ENCODE data around the gene CLEC19A. TPM values are rescaled to one million over a fixed set of nuclear protein-coding genes. Genes with fewer than 3 reads are reported as not detected.

CLEC19A gene
- total and polyA plus RNA-seq, 2 donors (not counting 3 experiments of a cell fraction or from before 2014, with no cell fraction given), result not detected

DNA sequence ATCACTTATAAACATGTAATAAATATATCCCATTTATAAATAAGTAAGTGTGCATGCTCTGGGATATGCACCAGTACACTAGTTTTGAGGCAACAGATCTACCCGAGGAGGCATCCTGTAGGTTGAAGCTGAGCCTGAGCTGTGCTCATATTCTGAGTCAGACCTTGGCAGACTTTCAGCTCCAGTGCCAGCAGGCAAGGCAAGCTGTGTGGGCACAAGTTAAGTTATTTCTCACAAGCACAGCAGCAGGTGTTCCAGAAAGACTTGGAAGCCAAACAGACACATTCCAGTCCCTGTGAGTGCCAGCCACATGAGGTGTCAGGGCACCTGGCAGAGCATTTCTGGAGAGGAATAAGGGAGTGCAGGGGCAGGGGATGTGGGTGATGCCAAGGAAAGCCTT is 1.3 kb upstream of the CLEC19A start:
- CTCF ChIA-PET, result no interaction called here
- BruUV-seq (replicated peaks), result no TSS peak
- dilution Hi-C loops (cut with MboI; ENCODE audit: extremely low pct_ligation_motif_present, low sequenced_read_pairs), result no loop called here

DNA sequence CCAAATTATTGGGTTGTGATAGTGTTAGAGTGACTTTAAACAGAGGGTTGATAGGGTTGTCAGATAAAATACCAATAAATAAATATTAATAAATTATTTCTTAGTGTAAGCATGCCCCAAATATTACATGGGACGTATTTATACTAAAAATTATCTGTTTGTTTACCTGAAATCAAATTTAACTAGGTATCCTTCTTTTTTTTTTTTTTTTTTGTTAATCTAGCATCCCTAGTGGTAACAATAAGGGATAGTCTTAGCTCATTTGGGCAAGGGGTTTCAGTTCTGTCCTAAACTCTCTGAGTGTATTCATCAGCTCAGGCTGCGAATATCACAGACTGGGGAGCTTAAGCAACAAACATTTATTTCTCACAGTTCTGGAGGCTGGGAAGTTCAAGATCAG is 1.3 kb downstream of the CLEC19A start:
- TF ChIP-seq MYC (IDR thresholded peaks at IDR 0.05; ENCODE audit: low read depth, low read length), result no peak
- TF ChIP-seq, protein P1, sequence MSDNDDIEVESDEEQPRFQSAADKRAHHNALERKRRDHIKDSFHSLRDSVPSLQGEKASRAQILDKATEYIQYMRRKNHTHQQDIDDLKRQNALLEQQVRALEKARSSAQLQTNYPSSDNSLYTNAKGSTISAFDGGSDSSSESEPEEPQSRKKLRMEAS (IDR thresholded peaks at IDR 0.05; ENCODE audit: insufficient read depth, insufficient read length), result no peak
- ChIA-PET POLR2A (no interaction called here), CTCF (no interaction called here)
- Histone ChIP-seq H3K4me3 (replicated peaks in 1 of 3; ENCODE audit: insufficient read depth in 1 of 3, low read depth in 1 of 3, low read length in 3 of 3) (no peak overlapping the region), H2AFZ (ENCODE audit: low read depth, low read length) (no peak overlapping the region), H4K20me1 (replicated peaks; ENCODE audit: control insufficient read depth, extremely low read depth, insufficient read depth, low read length) (no peaks in the 10 kb centered on the region), H3K9me3 (replicated peaks; ENCODE audit: control insufficient read depth, insufficient read depth, low read length) (no peaks in the 10 kb centered on the region), H3K9me1 (replicated peaks; ENCODE audit: control insufficient read depth, extremely low read depth, insufficient read depth, low read length) (peaks cover 2% of the 10 kb centered on the region), H3K27me3 (ENCODE audit: control insufficient read depth in 2 of 2, insufficient read depth in 2 of 2, low read length in 2 of 2) (no peaks in the 10 kb centered on the region), H3K27ac (ENCODE audit: insufficient read depth, low read depth, low read length) (no peak overlapping the region), H3K4me2 (ENCODE audit: insufficient read depth, low read length) (no peak overlapping the region), H3K79me2 (ENCODE audit: control insufficient read depth, insufficient read depth, low read length) (no peaks in the 10 kb centered on the region), H3K4me1 (ENCODE audit: control insufficient read depth, extremely low read depth, insufficient read depth, low read length) (no peaks in the 10 kb centered on the region), H3K36me3 (ENCODE audit: control insufficient read depth in 2 of 2, extremely low read depth in 1 of 2, insufficient read depth in 2 of 2, low read length in 2 of 2) (no peaks in the 10 kb centered on the region), H3K9ac (replicated peaks; ENCODE audit: extremely low read depth, insufficient read depth, low read length) (no peak overlapping the region)
- DNase-seq (ENCODE audit: low read depth, low spot score), result no peak
- dilution Hi-C loops (cut with MboI; ENCODE audit: extremely low pct_ligation_motif_present, low sequenced_read_pairs), result no loop called here
- no TSS peak for BruUV-seq (replicated peaks)
- intact Hi-C loops (cut with micrococcal nuclease), result no loop called here
- FAIRE-seq, result no peak

More for the DNA sequence above, 1.3 kb upstream of the CLEC19A start:
- no peaks in the 10 kb centered on the region for H3K27me3 ChIP-seq (ENCODE audit: control insufficient read depth in 2 of 2, insufficient read depth in 2 of 2, low read length in 2 of 2)
- H3K4me1 ChIP-seq (ENCODE audit: control insufficient read depth, extremely low read depth, insufficient read depth, low read length), result no peaks in the 10 kb centered on the region
- H3K4me2 ChIP-seq (ENCODE audit: insufficient read depth, low read length), result no peak overlapping the region
- peaks cover 2% of the 10 kb centered on the region for H3K9me1 ChIP-seq (replicated peaks; ENCODE audit: control insufficient read depth, extremely low read depth, insufficient read depth, low read length)
- TF ChIP-seq MYC (IDR thresholded peaks at IDR 0.05; ENCODE audit: low read depth, low read length) (no peak), JUN (IDR thresholded peaks at IDR 0.05; ENCODE audit: borderline replicate concordance, insufficient read depth, insufficient read length, low read depth) (no peak)
- H3K9ac ChIP-seq (replicated peaks; ENCODE audit: extremely low read depth, insufficient read depth, low read length), result no peak overlapping the region
- H3K79me2 ChIP-seq (ENCODE audit: control insufficient read depth, insufficient read depth, low read length), result no peaks in the 10 kb centered on the region
- no peak overlapping the region for H2AFZ ChIP-seq (ENCODE audit: low read depth, low read length)
- H3K27ac ChIP-seq (ENCODE audit: insufficient read depth, low read depth, low read length), result no peak overlapping the region
- H3K4me3 ChIP-seq (replicated peaks in 1 of 3; ENCODE audit: insufficient read depth in 1 of 3, low read depth in 1 of 3, low read length in 3 of 3), result no peak overlapping the region
- intact Hi-C loops (cut with micrococcal nuclease), result no loop called here
- no peaks in the 10 kb centered on the region for H4K20me1 ChIP-seq (replicated peaks; ENCODE audit: control insufficient read depth, extremely low read depth, insufficient read depth, low read length)
- no peaks in the 10 kb centered on the region for H3K36me3 ChIP-seq (ENCODE audit: control insufficient read depth in 2 of 2, extremely low read depth in 1 of 2, insufficient read depth in 2 of 2, low read length in 2 of 2)
- FAIRE-seq, result no peak
- no peak for DNase-seq (ENCODE audit: low read depth, low spot score)
- POLR2A ChIA-PET, result no interaction called here
- no peaks in the 10 kb centered on the region for H3K9me3 ChIP-seq (replicated peaks; ENCODE audit: control insufficient read depth, insufficient read depth, low read length)

Measured in endothelial cell of umbilical vein (primary cell).